ENCODE results near the gene NRP1.

NRP1 gene

DNA sequence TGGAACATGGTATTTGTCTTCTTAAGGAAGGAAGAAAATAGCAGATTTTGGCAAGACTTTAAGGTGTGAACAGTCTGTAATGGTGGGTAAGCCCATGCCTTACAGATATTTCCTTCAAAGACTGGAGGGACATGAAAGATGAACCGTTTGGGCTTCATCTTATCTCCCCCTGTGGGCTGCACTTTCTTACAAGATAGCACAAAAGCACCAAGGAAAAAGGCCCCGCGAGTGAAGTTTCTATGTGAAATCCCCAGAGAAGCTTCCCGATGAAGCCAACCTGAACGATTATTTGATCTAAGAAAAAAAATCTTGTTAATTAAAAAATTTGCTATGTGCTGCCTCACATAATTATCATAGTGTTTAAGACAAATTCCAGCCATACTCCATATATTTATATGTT, 91.5 kb downstream of the NRP1 start:
- no peak overlapping the region for H3K27ac ChIP-seq (ENCODE audit: low read length)
- H3K79me2 ChIP-seq (ENCODE audit: low read length): no peaks in the 10 kb centered on the region
- H3K36me3 ChIP-seq (replicated peaks; ENCODE audit: insufficient read depth, low read length): no peaks in the 10 kb centered on the region
- no peaks in the 10 kb centered on the region for H4K20me1 ChIP-seq (ENCODE audit: insufficient read depth, low read length)
- no peak overlapping the region for H3K4me3 ChIP-seq (ENCODE audit: low read length)
- H3K4me2 ChIP-seq (ENCODE audit: low read depth, low read length): no peak overlapping the region
- no peaks in the 10 kb centered on the region for H3K4me1 ChIP-seq (ENCODE audit: low read length)
- TF ChIP-seq, protein P1, sequence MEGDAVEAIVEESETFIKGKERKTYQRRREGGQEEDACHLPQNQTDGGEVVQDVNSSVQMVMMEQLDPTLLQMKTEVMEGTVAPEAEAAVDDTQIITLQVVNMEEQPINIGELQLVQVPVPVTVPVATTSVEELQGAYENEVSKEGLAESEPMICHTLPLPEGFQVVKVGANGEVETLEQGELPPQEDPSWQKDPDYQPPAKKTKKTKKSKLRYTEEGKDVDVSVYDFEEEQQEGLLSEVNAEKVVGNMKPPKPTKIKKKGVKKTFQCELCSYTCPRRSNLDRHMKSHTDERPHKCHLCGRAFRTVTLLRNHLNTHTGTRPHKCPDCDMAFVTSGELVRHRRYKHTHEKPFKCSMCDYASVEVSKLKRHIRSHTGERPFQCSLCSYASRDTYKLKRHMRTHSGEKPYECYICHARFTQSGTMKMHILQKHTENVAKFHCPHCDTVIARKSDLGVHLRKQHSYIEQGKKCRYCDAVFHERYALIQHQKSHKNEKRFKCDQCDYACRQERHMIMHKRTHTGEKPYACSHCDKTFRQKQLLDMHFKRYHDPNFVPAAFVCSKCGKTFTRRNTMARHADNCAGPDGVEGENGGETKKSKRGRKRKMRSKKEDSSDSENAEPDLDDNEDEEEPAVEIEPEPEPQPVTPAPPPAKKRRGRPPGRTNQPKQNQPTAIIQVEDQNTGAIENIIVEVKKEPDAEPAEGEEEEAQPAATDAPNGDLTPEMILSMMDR (IDR thresholded peaks at IDR 0.05; ENCODE audit: low read length): no peak
- TF ChIP-seq EZH2phosphoT487 (IDR thresholded peaks at IDR 0.05; ENCODE audit: low read length) (no peak), EZH2 (optimal IDR thresholded peaks at IDR 0.05; ENCODE audit: low read depth, low read length) (no peak)
- no peaks in the 10 kb centered on the region for H3K9me2 ChIP-seq (replicated peaks; ENCODE audit: insufficient read depth, low read length)
- H3K27me3 ChIP-seq (replicated peaks; ENCODE audit: insufficient read depth, low read length): no peaks in the 10 kb centered on the region
- no peaks in the 10 kb centered on the region for H3K9me3 ChIP-seq (replicated peaks; ENCODE audit: insufficient read depth, low read length)
- H3K9ac ChIP-seq (ENCODE audit: low read length): no peak overlapping the region
- DNase-seq: no peak
- H3F3A ChIP-seq (ENCODE audit: insufficient read depth, low read length): no peaks in the 10 kb centered on the region
- H2AFZ ChIP-seq (ENCODE audit: low read length): no peak overlapping the region

DNA sequence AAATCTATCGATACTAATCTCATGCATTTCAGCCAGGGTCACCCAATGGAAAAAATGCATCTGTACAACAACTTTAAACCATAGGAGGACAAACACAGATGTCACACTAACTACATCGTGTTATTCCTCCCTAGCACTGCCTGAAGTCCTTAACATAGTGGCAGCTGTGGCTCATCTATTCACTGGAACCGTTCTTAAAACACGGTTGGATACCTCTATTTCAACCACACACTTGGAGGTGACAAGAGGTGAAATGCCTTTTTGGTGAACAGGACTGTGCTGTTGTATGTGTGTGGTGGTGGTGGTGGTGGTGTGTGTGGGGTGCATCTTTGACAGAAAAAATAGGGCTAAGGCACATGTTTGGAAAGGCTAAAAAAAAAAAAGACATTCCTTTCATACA, 93.1 kb downstream of the NRP1 start:
- no peaks in the 10 kb centered on the region for H3K36me3 ChIP-seq (replicated peaks; ENCODE audit: insufficient read depth, low read length)
- H4K20me1 ChIP-seq (ENCODE audit: insufficient read depth, low read length): no peaks in the 10 kb centered on the region
- no peaks in the 10 kb centered on the region for H3K27me3 ChIP-seq (replicated peaks; ENCODE audit: insufficient read depth, low read length)
- no peaks in the 10 kb centered on the region for H3K4me1 ChIP-seq (ENCODE audit: low read length)
- no peaks in the 10 kb centered on the region for H3K9me2 ChIP-seq (replicated peaks; ENCODE audit: insufficient read depth, low read length)
- TF ChIP-seq, protein P1 (IDR thresholded peaks at IDR 0.05; ENCODE audit: low read length): no peak
- TF ChIP-seq EZH2phosphoT487 (IDR thresholded peaks at IDR 0.05; ENCODE audit: low read length) (no peak), EZH2 (optimal IDR thresholded peaks at IDR 0.05; ENCODE audit: low read depth, low read length) (no peak)
- no peak overlapping the region for H3K27ac ChIP-seq (ENCODE audit: low read length)
- H3K4me3 ChIP-seq (ENCODE audit: low read length): no peak overlapping the region
- H3K79me2 ChIP-seq (ENCODE audit: low read length): no peaks in the 10 kb centered on the region
- H3F3A ChIP-seq (ENCODE audit: insufficient read depth, low read length): no peaks in the 10 kb centered on the region
- no peak overlapping the region for H3K4me2 ChIP-seq (ENCODE audit: low read depth, low read length)
- DNase-seq: no peak
- no peaks in the 10 kb centered on the region for H3K9me3 ChIP-seq (replicated peaks; ENCODE audit: insufficient read depth, low read length)
- H2AFZ ChIP-seq (ENCODE audit: low read length): no peak overlapping the region
- no peak overlapping the region for H3K9ac ChIP-seq (ENCODE audit: low read length)

DNA sequence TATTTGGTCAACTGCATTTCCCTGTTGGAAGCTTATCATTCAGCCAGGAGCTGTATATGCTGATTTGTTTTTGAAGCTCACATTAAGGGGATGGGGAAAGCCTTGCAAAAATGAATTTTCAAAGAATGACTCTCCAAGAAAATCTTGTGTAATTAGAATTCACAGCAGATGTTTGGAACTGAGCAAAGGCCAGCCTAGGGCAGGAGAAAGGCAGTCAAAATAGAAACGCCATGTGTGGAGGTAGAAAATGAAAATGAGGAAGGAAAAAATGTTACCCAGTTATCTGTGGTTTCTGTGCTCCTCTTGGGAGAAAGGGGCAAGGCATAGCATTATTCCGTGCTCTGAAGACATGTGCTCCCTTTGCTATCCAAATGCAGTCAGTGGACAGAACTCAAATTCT, 93.5 kb downstream of the NRP1 start:
- TF ChIP-seq EZH2 (optimal IDR thresholded peaks at IDR 0.05; ENCODE audit: low read depth, low read length) (no peak), EZH2phosphoT487 (IDR thresholded peaks at IDR 0.05; ENCODE audit: low read length) (no peak)
- TF ChIP-seq, protein P1 (IDR thresholded peaks at IDR 0.05; ENCODE audit: low read length): no peak

More for the DNA sequence above, 93.5 kb downstream of the NRP1 start:
- Histone ChIP-seq H3K9ac (ENCODE audit: low read length) (no peak overlapping the region), H3K4me2 (ENCODE audit: low read depth, low read length) (no peak overlapping the region), H3K79me2 (ENCODE audit: low read length) (no peaks in the 10 kb centered on the region), H4K20me1 (ENCODE audit: insufficient read depth, low read length) (no peaks in the 10 kb centered on the region), H3K36me3 (replicated peaks; ENCODE audit: insufficient read depth, low read length) (no peaks in the 10 kb centered on the region), H3K9me3 (replicated peaks; ENCODE audit: insufficient read depth, low read length) (no peaks in the 10 kb centered on the region), H3K4me3 (ENCODE audit: low read length) (no peak overlapping the region), H3K9me2 (replicated peaks; ENCODE audit: insufficient read depth, low read length) (no peaks in the 10 kb centered on the region), H3K27ac (ENCODE audit: low read length) (no peak overlapping the region), H3K27me3 (replicated peaks; ENCODE audit: insufficient read depth, low read length) (no peaks in the 10 kb centered on the region), H3K4me1 (ENCODE audit: low read length) (no peaks in the 10 kb centered on the region), H3F3A (ENCODE audit: insufficient read depth, low read length) (no peaks in the 10 kb centered on the region), H2AFZ (ENCODE audit: low read length) (no peak overlapping the region)
- DNase-seq: no peak
